HEK293T (cell line): Measurements from ENCODE around the gene UPK2.

Source experiments
- FOXM1 ChIP-seq: fragments of 450-650 bp; IDR thresholded peaks from 2 replicates; pipeline ENCODE4 v1.6.1; 2017; ENCODE audit warnings: mild to moderate bottlenecking, borderline replicate concordance
- HDGF ChIP-seq: fragments of 450-650 bp; IDR thresholded peaks from 2 replicates; pipeline ENCODE4 v1.6.1; 2017; ENCODE audit warnings: antibody characterized with exemption, borderline replicate concordance

DNA sequence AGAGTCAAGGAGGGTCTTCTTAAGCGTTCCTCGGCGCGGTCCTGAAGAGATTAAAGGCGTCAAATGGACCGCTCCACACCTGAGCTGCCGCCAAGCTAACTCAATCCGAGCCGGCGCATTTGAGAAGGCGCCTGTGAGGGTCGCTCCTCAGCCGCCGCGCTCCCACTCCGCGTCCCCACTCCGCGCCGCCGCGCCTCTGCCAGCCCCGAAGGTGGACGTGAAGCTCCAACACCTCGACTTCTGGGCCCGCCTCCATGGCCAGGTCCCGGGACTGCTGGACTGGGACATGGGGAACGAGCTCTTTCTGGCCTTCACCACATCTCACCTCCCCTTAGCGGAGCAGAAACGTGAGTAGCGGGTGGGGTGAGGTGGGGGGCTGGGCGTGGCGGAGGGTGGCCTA is 15.5 kb downstream of the UPK2 start, which contains the start of gene FOXR1:
- TF ChIP-seq FOXM1 = no peak
- no peak for TF ChIP-seq HDGF
